HL-60 (cell line): ENCODE results near the gene LRMDA.

Source experiments
- CTCF ChIP-seq: IDR thresholded peaks from one replicate; pipeline ENCODE4 v1.5.1; 2011; ENCODE audit warnings: low read length, control low read depth, inconsistent platforms; ENCODE audit not compliant: insufficient read depth
- POLR2AphosphoS5 ChIP-seq: IDR thresholded peaks from 2 replicates; pipeline ENCODE4 v1.6.1; 2012; ENCODE audit warnings: low read depth

- no peak for TF ChIP-seq CTCF
- TF ChIP-seq POLR2AphosphoS5: no peak
Measured at GRCh38 chr10:75708060-75708459, 276.6 kb downstream of the LRMDA start.
